Spleen (tissue), 11 donors: ENCODE data around the gene SUMO3. TPM values are rescaled to one million over a fixed set of nuclear protein-coding genes. Genes with fewer than 3 reads are reported as not detected.

Experiments used
- DNase-seq: peaks from one replicate; pipeline ENCODE4 v3.0.0-alpha.2; 2020
- H3K27ac ChIP-seq, 8 donors: fragments of 200-600 bp; sonication (generic) in 7 of 8; 1 replicate in 4 of 8; 2 replicates in 4 of 8; pipeline versions ENCODE4 v1.5.0 to v1.8.0; 2016 to 2021; ENCODE audit warnings: inconsistent platforms in 4 of 8, mild to moderate bottlenecking in 4 of 8, moderate library complexity in 1 of 8
- H3K27me3 ChIP-seq, 7 donors: fragments of 200-600 bp; sonication (generic) in 6 of 7; replicated peaks in 1 of 7; 1 replicate in 4 of 7; 2 replicates in 3 of 7; pipeline versions ENCODE4 v1.5.0 to v1.8.0; 2016 to 2021; ENCODE audit warnings: inconsistent platforms in 3 of 7, mild to moderate bottlenecking in 1 of 7
- H3K36me3 ChIP-seq, 6 donors: fragments of 200-600 bp; sonication (generic) in 5 of 6; 1 replicate in 4 of 6; 2 replicates in 2 of 6; pipeline versions ENCODE4 v1.5.0 to v1.8.0; 2016 to 2021; ENCODE audit warnings: inconsistent platforms in 2 of 6
- H3K4me1 ChIP-seq, 6 donors: fragments of 200-600 bp; sonication (generic) in 5 of 6; 1 replicate in 3 of 6; 2 replicates in 3 of 6; pipeline versions ENCODE4 v1.5.0 to v1.8.0; 2016 to 2021; ENCODE audit warnings: inconsistent platforms in 3 of 6
- H3K4me3 ChIP-seq, 8 donors: fragments of 200-600 bp; sonication (generic) in 7 of 8; 1 replicate in 4 of 8; 2 replicates in 4 of 8; pipeline versions ENCODE4 v1.5.0 to v1.8.0; 2016 to 2021; ENCODE audit warnings: inconsistent platforms in 4 of 8, mild to moderate bottlenecking in 4 of 8, moderate library complexity in 2 of 8
- H3K9me3 ChIP-seq, 8 donors: fragments of 200-600 bp; sonication (generic) in 7 of 8; 1 replicate in 4 of 8; 2 replicates in 4 of 8; pipeline versions ENCODE4 v1.5.0 to v1.8.0; 2016 to 2021; ENCODE audit warnings: inconsistent platforms in 4 of 8
- POLR2A ChIP-seq, 3 donors: fragments of 450-650 bp; IDR thresholded peaks; one replicate each; pipeline ENCODE4 v1.5.1; 2017; ENCODE audit warnings: antibody characterized with exemption in 3 of 3, mild to moderate bottlenecking in 1 of 3
- POLR2AphosphoS5 ChIP-seq, 3 donors: sonication (generic); formaldehyde crosslinking; IDR thresholded peaks; one replicate each; pipeline ENCODE4 v1.5.1; 2017; ENCODE audit warnings: antibody characterized with exemption in 3 of 3
- WGBS, 5 donors: extraction: QIAGEN DNeasy Blood & Tissue Kit in 3 of 5; methylation state at CpG; one replicate each; pipeline versions ENCODE4 v1.1.5 to v1.1.7; 2013 to 2018; 5-methylcytosine and 5-hydroxymethylcytosine counted together
- intact Hi-C: fragments of 100-400 bp; cut with DNase I; formaldehyde crosslinking; loops from one replicate; pipeline ENCODE4 v1.15.0; 2023; ENCODE audit warnings: low total_unique reads
- polyA plus RNA-seq, 3 donors: library from polyadenylated mRNA; stranded (reverse); fragments of 200-250 nt; gene quantifications; one replicate each; pipeline ENCODE4 v1.2.1, GENCODE V29; 2013
- total RNA-seq, 7 donors: library from RNA; depleted of rRNA in 3 of 7; stranded (reverse); fragments of >200 nt in 3 of 7; fragmentation: NEBNext Ultra II Directional in 4 of 7; extraction: Animal tissue kit (Norgen Biotek cat#: 25700) in 4 of 7; gene quantifications; one replicate each; pipeline versions ENCODE4 v1.1.0 to v1.2.1, GENCODE V29; 2016 to 2021
- TF ChIP-seq, protein P1 (sequence below), 11 experiments: fragments of 200-600 bp in 7 of 11; fragments of 450-650 bp in 4 of 11; sonication (generic) in 4 of 11; IDR thresholded peaks in 8 of 11; conservative IDR thresholded peaks in 3 of 11; 1 replicate in 7 of 11; 2 replicates in 4 of 11; pipeline versions ENCODE4 v1.4.0 to v1.8.0; 2016 to 2021; ENCODE audit warnings: antibody characterized with exemption in 11 of 11, inconsistent platforms in 4 of 11, mild to moderate bottlenecking in 1 of 11
- donor health status: healthy with polysubstance abuse.
- donor health status: DM: no; HTN: no; CAD: no; lungs with moderate emphysema.
- donor health status: DM: no; HTN: no; CAD: no.
- donor health status: Bipolar disorder and iron deficiency.
- donor health status: healthy.
- donor health status: DM: no; HTN: no; CAD: no.
- donor health status: DM: yes; HTN: yes; CAD: no.

The SUMO3 gene
- total and polyA plus RNA-seq, 10 donors: 38.2 to 101 (median 68.4) TPM

DNA sequence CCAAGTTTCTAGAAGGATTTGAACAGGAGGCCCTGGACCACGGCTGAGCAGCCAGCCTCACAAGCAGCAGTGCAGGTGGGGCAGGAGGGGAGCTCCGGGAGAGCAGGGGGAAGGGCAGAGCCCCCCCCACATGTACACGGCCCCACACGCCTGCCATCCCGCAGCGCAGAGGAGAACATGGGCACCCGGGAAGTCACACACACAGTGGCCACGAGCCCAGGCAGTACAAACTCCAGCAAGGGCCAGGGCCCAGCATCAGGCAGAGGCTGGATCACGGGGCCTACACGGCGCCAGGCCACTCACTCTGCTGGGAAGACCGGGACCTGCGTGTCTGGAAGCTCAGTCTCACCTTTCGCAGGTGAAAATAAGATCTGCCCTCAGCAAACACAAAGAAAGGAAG is 5.2 kb downstream of the SUMO3 start:
- no peaks in the 10 kb centered on the region for H3K9me3 ChIP-seq
- H3K4me3 ChIP-seq: no peak overlapping the region
- no peaks in the 10 kb centered on the region for H3K27me3 ChIP-seq
- 89 to 95% (median 90%) methylated on average over 14 of the region's 14 CpGs for WGBS, 5 donors
- peaks cover 0 to 65% (median 41%) of the 10 kb centered on the region in 6 donors for H3K36me3 ChIP-seq
- H3K4me1 ChIP-seq: peaks cover 10 to 82% (median 33%) of the 10 kb centered on the region in 6 donors
- intact Hi-C loops: no loop called here
- DNase-seq: no peak
- TF ChIP-seq, protein P1, sequence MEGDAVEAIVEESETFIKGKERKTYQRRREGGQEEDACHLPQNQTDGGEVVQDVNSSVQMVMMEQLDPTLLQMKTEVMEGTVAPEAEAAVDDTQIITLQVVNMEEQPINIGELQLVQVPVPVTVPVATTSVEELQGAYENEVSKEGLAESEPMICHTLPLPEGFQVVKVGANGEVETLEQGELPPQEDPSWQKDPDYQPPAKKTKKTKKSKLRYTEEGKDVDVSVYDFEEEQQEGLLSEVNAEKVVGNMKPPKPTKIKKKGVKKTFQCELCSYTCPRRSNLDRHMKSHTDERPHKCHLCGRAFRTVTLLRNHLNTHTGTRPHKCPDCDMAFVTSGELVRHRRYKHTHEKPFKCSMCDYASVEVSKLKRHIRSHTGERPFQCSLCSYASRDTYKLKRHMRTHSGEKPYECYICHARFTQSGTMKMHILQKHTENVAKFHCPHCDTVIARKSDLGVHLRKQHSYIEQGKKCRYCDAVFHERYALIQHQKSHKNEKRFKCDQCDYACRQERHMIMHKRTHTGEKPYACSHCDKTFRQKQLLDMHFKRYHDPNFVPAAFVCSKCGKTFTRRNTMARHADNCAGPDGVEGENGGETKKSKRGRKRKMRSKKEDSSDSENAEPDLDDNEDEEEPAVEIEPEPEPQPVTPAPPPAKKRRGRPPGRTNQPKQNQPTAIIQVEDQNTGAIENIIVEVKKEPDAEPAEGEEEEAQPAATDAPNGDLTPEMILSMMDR (IDR thresholded peaks at IDR 0.05 in 8 of 11, conservative IDR thresholded peaks at IDR 0.05 in 3 of 11): no peak
- TF ChIP-seq POLR2A (IDR thresholded peaks at IDR 0.05): no peak
- no peak for TF ChIP-seq POLR2AphosphoS5 (IDR thresholded peaks at IDR 0.05)
- no peak overlapping the region for H3K27ac ChIP-seq

DNA sequence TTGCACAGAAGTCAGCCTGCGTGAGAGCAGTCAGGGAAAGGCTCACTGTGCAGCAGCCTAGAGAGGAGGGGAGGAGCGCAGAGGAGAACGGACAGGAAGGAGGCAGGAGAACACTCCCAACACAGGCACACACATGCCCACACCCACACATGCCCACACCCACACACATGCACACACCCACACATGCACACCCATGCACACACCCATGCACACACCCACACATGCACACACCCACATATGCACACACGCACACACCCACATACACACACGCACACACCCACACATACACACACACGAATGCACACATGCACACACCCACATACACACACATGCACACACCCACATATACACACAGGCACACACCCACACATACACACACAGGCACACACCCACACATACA is 7.1 kb downstream of the SUMO3 start:
- intact Hi-C loops: no loop called here
- Histone ChIP-seq H3K36me3 (peaks cover 0 to 83% (median 58%) of the 10 kb centered on the region in 6 donors), H3K27ac (no peak overlapping the region), H3K27me3 (no peaks in the 10 kb centered on the region), H3K9me3 (no peaks in the 10 kb centered on the region), H3K4me1 (peaks cover 1 to 64% (median 17%) of the 10 kb centered on the region in 6 donors), H3K4me3 (no peak overlapping the region)
- TF ChIP-seq, protein P1 (IDR thresholded peaks at IDR 0.05 in 8 of 11, conservative IDR thresholded peaks at IDR 0.05 in 3 of 11): no peak
- TF ChIP-seq POLR2AphosphoS5 (IDR thresholded peaks at IDR 0.05) (no peak), POLR2A (IDR thresholded peaks at IDR 0.05) (no peak)
- DNase-seq: no peak
- 82 to 92% (median 90%) methylated on average over 6 of the region's 6 CpGs for WGBS, 5 donors

DNA sequence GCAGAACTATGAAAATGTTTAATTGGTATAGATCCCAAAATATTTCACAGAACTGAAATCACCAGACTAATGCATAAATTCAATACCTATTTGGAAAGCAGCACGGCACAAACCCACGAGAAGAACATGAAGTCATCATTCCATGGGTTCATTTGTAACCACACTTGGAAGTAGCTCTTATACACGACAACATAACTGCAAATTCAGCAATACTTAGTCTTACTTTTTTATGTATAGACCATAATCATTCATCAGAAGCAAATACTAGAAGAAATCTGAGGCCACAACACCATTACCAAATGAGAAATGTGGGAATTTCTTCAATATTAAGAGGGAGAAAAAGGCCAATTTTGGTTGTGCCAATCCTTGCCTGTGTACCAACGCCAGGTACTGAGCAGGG is 12.0 kb downstream of the SUMO3 start:
- Histone ChIP-seq H3K4me3 (no peak overlapping the region), H3K4me1 (peaks cover 7 to 56% (median 22%) of the 10 kb centered on the region in 6 donors), H3K27ac (peak overlapping the region in 1 of 8 donors; percentile 0), H3K9me3 (no peaks in the 10 kb centered on the region), H3K36me3 (peaks cover 0 to 75% (median 55%) of the 10 kb centered on the region in 6 donors), H3K27me3 (no peaks in the 10 kb centered on the region)
- intact Hi-C loops: loop anchor here (10.0 kb wide), 1 partner anchor 119 kb away; the partner anchor contains the start of gene ITGB2
- DNase-seq: no peak
- TF ChIP-seq, protein P1 (IDR thresholded peaks at IDR 0.05 in 8 of 11, conservative IDR thresholded peaks at IDR 0.05 in 3 of 11): no peak
- TF ChIP-seq POLR2AphosphoS5 (IDR thresholded peaks at IDR 0.05) (no peak), POLR2A (IDR thresholded peaks at IDR 0.05) (no peak)
- WGBS, 5 donors: 88 to 96% (median 91%) methylated on average over 4 of the region's 4 CpGs

DNA sequence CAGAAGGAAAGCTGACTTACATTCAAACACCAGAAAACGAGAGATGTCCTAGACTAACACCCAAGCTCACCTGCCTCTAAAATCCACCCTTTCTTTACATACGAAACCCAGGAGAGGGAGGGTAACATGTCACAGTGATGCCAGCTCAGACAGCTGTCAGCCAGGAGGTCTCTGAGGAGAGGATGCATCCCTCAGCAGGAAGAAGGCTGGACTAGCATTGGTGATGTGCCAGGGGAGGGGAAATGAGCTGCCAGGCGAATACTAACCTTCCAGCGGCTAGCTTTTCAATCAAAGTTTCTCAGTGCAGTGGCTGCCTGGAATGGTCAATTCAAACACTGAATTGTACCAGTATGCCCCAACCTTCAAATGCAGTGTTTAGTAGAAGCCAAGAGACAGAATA is 12.6 kb downstream of the SUMO3 start:
- TF ChIP-seq POLR2AphosphoS5 (IDR thresholded peaks at IDR 0.05) (no peak), POLR2A (IDR thresholded peaks at IDR 0.05) (no peak)
- TF ChIP-seq, protein P1 (IDR thresholded peaks at IDR 0.05 in 8 of 11, conservative IDR thresholded peaks at IDR 0.05 in 3 of 11): no peak
- Histone ChIP-seq H3K4me1 (peaks cover 14 to 57% (median 29%) of the 10 kb centered on the region in 6 donors), H3K27me3 (no peaks in the 10 kb centered on the region), H3K4me3 (no peak overlapping the region), H3K27ac (peak overlapping the region in 1 of 8 donors; percentile 0), H3K9me3 (no peaks in the 10 kb centered on the region), H3K36me3 (peaks cover 0 to 70% (median 52%) of the 10 kb centered on the region in 6 donors)
- no peak for DNase-seq
- intact Hi-C loops: loop anchor here (10.0 kb wide), 1 partner anchor 120 kb away; the partner anchor contains the start of gene ITGB2
- 70 to 94% (median 79%) methylated on average over 4 of the region's 4 CpGs for WGBS, 5 donors
